Measurements from ENCODE around the gene PRKG1.

Gene PRKG1

DNA sequence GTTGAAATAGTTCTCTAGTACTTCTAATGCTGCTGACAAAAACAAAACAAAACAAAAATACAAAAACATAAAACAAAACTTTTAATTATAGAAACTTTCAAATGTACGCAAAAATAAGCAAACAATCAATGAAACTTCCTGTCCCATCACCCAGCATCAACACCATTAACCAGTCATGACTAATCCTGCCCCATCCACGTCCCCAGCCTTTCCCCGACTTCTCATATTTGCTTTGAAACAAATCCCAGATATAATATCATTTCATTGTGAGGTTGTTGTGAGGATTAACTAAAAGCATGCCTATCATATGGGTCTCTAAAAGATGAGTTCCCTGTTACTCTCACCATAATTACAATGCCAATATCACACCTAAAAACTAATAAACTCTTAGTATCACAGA is 569.4 kb downstream of the PRKG1 start:
- no peak overlapping the region for H3K9ac ChIP-seq (ENCODE audit: low read length)
- no peak overlapping the region for H3K27ac ChIP-seq (ENCODE audit: low read depth, low read length)
- no peaks in the 10 kb centered on the region for H3K27me3 ChIP-seq (ENCODE audit: control insufficient read depth, insufficient read depth, low read length)

DNA sequence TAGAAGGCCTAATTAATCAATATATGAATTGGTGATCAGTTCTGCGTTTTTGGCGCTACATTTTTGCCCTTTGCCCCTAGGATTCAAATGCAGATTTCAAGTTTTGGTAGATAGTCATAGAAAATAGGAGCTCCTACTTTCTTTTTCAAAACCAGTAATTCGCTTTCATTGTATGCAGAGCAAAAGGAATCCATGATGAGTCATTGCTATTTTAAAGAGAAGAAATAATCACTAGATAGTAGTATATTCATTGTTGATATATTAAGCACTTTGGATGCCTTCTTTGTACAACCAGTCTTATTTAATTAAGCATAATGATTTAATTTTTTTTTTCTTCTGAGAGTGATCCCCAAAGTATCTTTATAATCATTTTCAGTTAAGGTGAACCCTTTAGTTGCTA is 574.8 kb downstream of the PRKG1 start:
- H3K36me3 ChIP-seq (ENCODE audit: control insufficient read depth, insufficient read depth, low read length), result no peaks in the 10 kb centered on the region
- no peaks in the 10 kb centered on the region for H3K27me3 ChIP-seq (ENCODE audit: control insufficient read depth, insufficient read depth, low read length)
- no peaks in the 10 kb centered on the region for H3K4me1 ChIP-seq (ENCODE audit: control insufficient read depth, insufficient read depth, low read length)
- no peak overlapping the region for H3K4me3 ChIP-seq (ENCODE audit: low read length)
- no peak overlapping the region for H3K9ac ChIP-seq (ENCODE audit: low read length)
- H3K27ac ChIP-seq (ENCODE audit: low read depth, low read length), result no peak overlapping the region

More for the DNA sequence above, 569.4 kb downstream of the PRKG1 start:
- no peak overlapping the region for H3K4me3 ChIP-seq (ENCODE audit: low read length)
- no peaks in the 10 kb centered on the region for H3K36me3 ChIP-seq (ENCODE audit: control insufficient read depth, insufficient read depth, low read length)
- H3K4me1 ChIP-seq (ENCODE audit: control insufficient read depth, insufficient read depth, low read length), result no peaks in the 10 kb centered on the region

DNA sequence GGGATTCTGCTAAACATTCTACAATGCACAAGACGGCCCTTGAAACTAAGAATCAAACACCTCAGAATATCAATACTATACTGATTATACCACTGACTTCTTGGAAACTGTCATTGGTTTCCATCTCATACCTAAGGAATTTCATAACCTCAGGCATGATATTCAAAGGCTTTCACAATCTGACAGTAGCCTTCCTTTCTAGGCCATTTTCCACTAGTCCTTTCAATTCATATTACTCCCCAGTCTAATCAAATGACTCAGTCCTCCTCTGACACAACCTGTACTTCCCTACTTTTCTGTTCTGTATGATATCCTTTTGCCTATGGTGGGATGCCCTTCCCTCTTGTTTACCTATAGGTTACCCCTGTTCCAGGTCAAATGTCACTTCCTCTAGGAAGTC is 576.8 kb downstream of the PRKG1 start:
- H3K4me1 ChIP-seq (ENCODE audit: control insufficient read depth, insufficient read depth, low read length), result no peaks in the 10 kb centered on the region
- no peak overlapping the region for H3K27ac ChIP-seq (ENCODE audit: low read depth, low read length)
- H3K4me3 ChIP-seq (ENCODE audit: low read length), result no peak overlapping the region
- H3K9ac ChIP-seq (ENCODE audit: low read length), result no peak overlapping the region
- no peaks in the 10 kb centered on the region for H3K36me3 ChIP-seq (ENCODE audit: control insufficient read depth, insufficient read depth, low read length)
- no peaks in the 10 kb centered on the region for H3K27me3 ChIP-seq (ENCODE audit: control insufficient read depth, insufficient read depth, low read length)

DNA sequence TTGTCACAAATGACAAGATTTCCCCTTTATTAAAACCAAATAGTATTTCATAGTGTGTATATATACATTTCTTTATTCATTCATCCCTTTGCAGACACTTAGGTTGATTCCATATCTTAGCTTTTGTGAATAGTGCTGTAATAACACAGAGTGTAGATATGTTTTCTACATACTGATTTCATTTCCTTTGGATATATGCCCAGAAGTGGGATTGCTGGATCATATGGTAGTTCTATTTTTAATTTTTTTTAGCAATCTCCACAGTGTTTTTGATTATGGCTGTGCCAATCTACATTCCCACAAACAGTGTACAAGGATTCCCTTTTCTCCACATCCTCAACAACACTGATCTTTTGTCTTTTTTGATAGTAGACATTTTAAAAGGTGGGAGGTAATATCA is 578.7 kb downstream of the PRKG1 start:
- no peaks in the 10 kb centered on the region for H3K27me3 ChIP-seq (ENCODE audit: control insufficient read depth, insufficient read depth, low read length)

DNA sequence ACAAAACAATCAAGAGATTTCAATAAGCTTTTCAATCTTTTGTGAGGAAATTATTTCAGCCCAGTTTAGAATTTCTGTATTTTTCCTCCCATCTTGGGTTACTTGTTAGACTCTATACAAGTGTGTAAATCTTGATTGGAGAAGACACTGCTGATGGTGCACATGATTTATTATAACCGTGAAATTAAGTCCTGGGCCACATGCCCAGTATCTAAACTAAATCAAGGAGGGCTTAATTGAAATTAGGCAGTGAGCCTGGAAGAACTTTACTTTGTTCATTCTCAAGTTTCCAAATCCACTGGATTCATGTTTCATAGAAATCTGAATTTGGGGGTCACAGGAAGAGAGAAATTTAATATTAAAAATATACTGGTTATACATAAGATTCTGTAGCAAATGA is 580.6 kb downstream of the PRKG1 start:
- no peaks in the 10 kb centered on the region for H3K36me3 ChIP-seq (ENCODE audit: control insufficient read depth, insufficient read depth, low read length)
- no peaks in the 10 kb centered on the region for H3K27me3 ChIP-seq (ENCODE audit: control insufficient read depth, insufficient read depth, low read length)
- H3K4me3 ChIP-seq (ENCODE audit: low read length), result no peak overlapping the region
- no peak overlapping the region for H3K9ac ChIP-seq (ENCODE audit: low read length)
- H3K4me1 ChIP-seq (ENCODE audit: control insufficient read depth, insufficient read depth, low read length), result peaks cover 8% of the 10 kb centered on the region
- no peak overlapping the region for H3K27ac ChIP-seq (ENCODE audit: low read depth, low read length)

More for the DNA sequence above, 578.7 kb downstream of the PRKG1 start:
- Histone ChIP-seq H3K9ac (ENCODE audit: low read length) (no peak overlapping the region), H3K4me1 (ENCODE audit: control insufficient read depth, insufficient read depth, low read length) (peaks cover 5% of the 10 kb centered on the region), H3K36me3 (ENCODE audit: control insufficient read depth, insufficient read depth, low read length) (no peaks in the 10 kb centered on the region), H3K27ac (ENCODE audit: low read depth, low read length) (no peak overlapping the region), H3K4me3 (ENCODE audit: low read length) (no peak overlapping the region)

DNA sequence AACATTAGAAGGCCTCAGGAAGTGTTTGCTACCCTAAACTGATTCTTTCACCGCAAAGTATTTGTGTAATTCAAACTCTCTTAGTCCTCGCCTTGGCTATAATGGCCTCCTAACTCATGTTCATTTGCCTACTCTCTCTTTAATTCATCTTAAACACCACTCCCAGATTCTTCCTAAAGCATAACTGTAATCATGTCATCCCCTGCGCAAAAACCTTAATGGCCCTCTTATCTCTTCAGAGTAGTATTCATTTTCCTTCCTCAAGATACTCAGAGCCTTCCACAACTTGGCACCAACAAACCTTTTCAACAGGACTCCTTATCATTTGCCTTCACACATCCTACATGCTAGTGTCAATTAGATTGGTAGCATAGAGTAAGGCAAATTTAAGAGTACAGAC is 582.2 kb downstream of the PRKG1 start:
- no peak overlapping the region for H3K27ac ChIP-seq (ENCODE audit: low read depth, low read length)
- H3K36me3 ChIP-seq (ENCODE audit: control insufficient read depth, insufficient read depth, low read length), result no peaks in the 10 kb centered on the region
- no peaks in the 10 kb centered on the region for H3K27me3 ChIP-seq (ENCODE audit: control insufficient read depth, insufficient read depth, low read length)
- no peak overlapping the region for H3K4me3 ChIP-seq (ENCODE audit: low read length)
- peaks cover 8% of the 10 kb centered on the region for H3K4me1 ChIP-seq (ENCODE audit: control insufficient read depth, insufficient read depth, low read length)
- no peak overlapping the region for H3K9ac ChIP-seq (ENCODE audit: low read length)

DNA sequence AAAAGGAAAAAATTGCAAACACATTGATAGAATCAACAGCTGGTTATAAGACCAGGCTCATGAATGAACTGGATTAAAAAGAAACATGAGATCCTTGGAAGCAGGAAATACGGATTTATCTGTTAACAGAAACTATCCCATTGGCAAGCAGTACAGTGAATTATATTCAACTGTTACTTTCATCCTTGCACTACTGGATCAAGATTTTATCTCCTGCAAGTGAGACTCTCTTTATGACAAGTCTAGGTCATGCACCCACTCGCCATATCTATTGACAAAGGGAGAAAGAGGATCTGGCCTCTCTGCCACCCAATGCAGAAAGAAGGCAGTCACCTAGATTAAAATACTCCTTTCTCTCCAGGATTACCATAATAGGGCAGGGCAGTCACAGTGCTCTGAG is 583.7 kb downstream of the PRKG1 start:
- H3K4me1 ChIP-seq (ENCODE audit: control insufficient read depth, insufficient read depth, low read length), result peaks cover 8% of the 10 kb centered on the region
- H3K4me3 ChIP-seq (ENCODE audit: low read length), result no peak overlapping the region
- no peak overlapping the region for H3K9ac ChIP-seq (ENCODE audit: low read length)
- H3K36me3 ChIP-seq (ENCODE audit: control insufficient read depth, insufficient read depth, low read length), result no peaks in the 10 kb centered on the region
- no peak overlapping the region for H3K27ac ChIP-seq (ENCODE audit: low read depth, low read length)
- no peaks in the 10 kb centered on the region for H3K27me3 ChIP-seq (ENCODE audit: control insufficient read depth, insufficient read depth, low read length)

DNA sequence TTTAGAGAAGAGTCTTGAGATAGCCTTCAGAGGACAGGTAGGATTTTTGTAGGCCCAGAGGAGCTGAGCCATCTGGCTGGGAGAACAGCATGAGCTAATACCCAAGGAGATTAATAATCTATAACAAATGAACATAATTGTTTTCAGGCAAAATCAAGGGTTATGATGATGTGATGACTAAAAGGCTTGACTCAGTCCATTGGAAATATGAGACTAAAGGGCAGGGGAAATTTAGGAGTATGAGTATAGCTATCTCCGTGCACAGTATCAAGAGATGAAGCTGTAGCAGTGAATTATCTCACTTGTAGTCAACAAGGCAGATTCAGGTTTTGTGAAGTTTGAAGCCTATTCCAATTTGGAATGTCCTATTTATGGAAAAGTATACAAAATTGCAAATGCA is 585.1 kb downstream of the PRKG1 start:
- no peak overlapping the region for H3K9ac ChIP-seq (ENCODE audit: low read length)
- no peak overlapping the region for H3K27ac ChIP-seq (ENCODE audit: low read depth, low read length)
- peaks cover 8% of the 10 kb centered on the region for H3K4me1 ChIP-seq (ENCODE audit: control insufficient read depth, insufficient read depth, low read length)
- no peaks in the 10 kb centered on the region for H3K27me3 ChIP-seq (ENCODE audit: control insufficient read depth, insufficient read depth, low read length)
- no peak overlapping the region for H3K4me3 ChIP-seq (ENCODE audit: low read length)
- H3K36me3 ChIP-seq (ENCODE audit: control insufficient read depth, insufficient read depth, low read length), result no peaks in the 10 kb centered on the region

DNA sequence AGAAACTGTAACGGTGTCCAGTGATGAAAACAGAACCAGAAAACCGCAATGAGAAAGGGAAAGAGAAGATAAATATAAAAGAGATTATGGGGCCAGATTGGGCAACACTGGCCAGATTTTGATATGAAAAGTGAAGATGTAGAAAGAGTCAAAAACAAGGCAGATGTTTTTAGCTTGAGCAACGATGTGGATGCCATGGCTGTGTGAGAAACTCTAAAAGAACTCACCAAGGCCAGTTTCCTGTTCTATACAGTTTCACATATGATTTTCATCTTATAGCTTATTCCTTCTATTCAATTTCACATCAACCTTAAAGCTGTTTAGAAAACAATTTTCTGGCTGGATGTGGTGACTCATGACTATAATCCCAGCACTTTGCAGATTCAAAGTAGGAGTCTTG is 588.8 kb downstream of the PRKG1 start:
- Histone ChIP-seq H3K36me3 (ENCODE audit: control insufficient read depth, insufficient read depth, low read length) (no peaks in the 10 kb centered on the region), H3K4me3 (ENCODE audit: low read length) (no peak overlapping the region), H3K27me3 (ENCODE audit: control insufficient read depth, insufficient read depth, low read length) (no peaks in the 10 kb centered on the region), H3K27ac (ENCODE audit: low read depth, low read length) (no peak overlapping the region), H3K9ac (ENCODE audit: low read length) (no peak overlapping the region), H3K4me1 (ENCODE audit: control insufficient read depth, insufficient read depth, low read length) (peaks cover 8% of the 10 kb centered on the region)

DNA sequence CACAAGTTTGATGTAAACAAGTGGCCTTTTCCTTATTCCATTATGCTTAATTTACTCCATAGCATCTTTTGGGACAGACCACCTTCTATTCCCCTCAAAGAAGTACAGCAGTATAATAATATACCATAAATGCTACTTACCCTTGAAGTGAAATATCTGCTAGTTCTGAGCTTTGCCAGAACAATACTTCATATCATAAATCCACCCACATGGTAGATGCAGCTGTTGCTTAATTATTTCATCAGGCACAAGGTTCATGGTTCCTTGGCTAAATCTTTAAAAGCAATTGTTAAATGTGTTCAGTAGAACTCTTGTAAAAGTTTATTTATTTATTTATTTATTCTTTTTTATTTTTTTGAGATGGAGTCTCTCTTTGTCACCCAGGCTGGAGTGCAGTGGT is 592.2 kb downstream of the PRKG1 start:
- Histone ChIP-seq H3K9ac (ENCODE audit: low read length) (no peak overlapping the region), H3K27me3 (ENCODE audit: control insufficient read depth, insufficient read depth, low read length) (no peaks in the 10 kb centered on the region)

DNA sequence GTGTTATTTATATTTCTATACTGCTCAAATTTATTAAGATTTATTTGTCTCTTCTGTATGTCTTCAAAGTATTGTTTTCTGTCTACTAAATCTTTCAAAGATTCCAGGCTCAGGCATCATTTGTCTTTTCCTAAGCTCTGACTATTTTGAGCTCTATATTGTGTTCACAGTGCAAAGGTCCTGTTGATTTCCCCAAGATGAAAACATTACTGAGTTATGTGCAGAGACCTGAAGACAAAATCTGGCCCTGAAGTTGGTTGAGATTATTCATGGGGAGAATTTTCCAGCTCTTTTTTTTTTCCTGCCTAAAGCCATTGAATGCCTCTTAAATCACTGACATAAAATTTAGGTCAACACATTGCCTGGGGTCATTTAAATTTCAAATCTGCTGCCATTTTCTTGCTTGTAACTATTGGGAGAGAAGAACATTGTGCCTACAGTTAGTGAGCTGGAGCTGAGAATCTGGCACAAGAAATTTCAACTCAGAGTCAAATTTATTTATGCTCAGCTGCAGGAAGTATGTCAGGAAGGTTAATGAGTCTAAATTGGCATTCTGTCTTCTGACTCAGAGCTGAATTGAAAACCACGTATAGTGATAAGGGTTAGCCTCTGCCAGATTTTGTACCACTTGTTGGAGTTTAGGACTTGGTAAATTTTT is 593.5 kb downstream of the PRKG1 start:
- Histone ChIP-seq H3K27ac (ENCODE audit: low read depth, low read length) (no peak overlapping the region), H3K27me3 (ENCODE audit: control insufficient read depth, insufficient read depth, low read length) (no peaks in the 10 kb centered on the region), H3K36me3 (ENCODE audit: control insufficient read depth, insufficient read depth, low read length) (no peaks in the 10 kb centered on the region), H3K4me3 (ENCODE audit: low read length) (no peak overlapping the region), H3K9ac (ENCODE audit: low read length) (no peak overlapping the region), H3K4me1 (ENCODE audit: control insufficient read depth, insufficient read depth, low read length) (peaks cover 6% of the 10 kb centered on the region)

More for the DNA sequence above, 592.2 kb downstream of the PRKG1 start:
- Histone ChIP-seq H3K36me3 (ENCODE audit: control insufficient read depth, insufficient read depth, low read length) (no peaks in the 10 kb centered on the region), H3K4me3 (ENCODE audit: low read length) (no peak overlapping the region), H3K4me1 (ENCODE audit: control insufficient read depth, insufficient read depth, low read length) (peaks cover 6% of the 10 kb centered on the region), H3K27ac (ENCODE audit: low read depth, low read length) (no peak overlapping the region)

DNA sequence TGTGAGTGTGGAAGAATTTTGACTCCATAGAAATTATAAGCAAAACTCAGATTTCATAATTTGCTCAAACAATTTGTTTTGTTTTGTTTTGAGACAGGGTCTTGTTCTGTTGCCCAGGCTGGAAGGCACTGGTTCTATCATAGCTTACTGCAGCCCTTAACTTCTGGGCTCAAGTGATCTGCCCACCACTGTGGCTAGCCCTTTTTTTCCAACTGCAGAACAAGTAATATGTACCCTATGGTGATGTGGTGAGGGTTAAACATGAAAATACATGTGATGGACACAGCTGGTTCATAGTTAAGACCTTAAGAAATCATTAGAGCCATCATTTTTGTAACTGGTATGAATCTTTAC is 594.0 kb downstream of the PRKG1 start:
- H3K36me3 ChIP-seq (ENCODE audit: control insufficient read depth, insufficient read depth, low read length), result no peaks in the 10 kb centered on the region
- H3K27me3 ChIP-seq (ENCODE audit: control insufficient read depth, insufficient read depth, low read length), result no peaks in the 10 kb centered on the region
- H3K9ac ChIP-seq (ENCODE audit: low read length), result no peak overlapping the region
- H3K4me1 ChIP-seq (ENCODE audit: control insufficient read depth, insufficient read depth, low read length), result peaks cover 6% of the 10 kb centered on the region
- H3K27ac ChIP-seq (ENCODE audit: low read depth, low read length), result no peak overlapping the region
- H3K4me3 ChIP-seq (ENCODE audit: low read length), result no peak overlapping the region

DNA sequence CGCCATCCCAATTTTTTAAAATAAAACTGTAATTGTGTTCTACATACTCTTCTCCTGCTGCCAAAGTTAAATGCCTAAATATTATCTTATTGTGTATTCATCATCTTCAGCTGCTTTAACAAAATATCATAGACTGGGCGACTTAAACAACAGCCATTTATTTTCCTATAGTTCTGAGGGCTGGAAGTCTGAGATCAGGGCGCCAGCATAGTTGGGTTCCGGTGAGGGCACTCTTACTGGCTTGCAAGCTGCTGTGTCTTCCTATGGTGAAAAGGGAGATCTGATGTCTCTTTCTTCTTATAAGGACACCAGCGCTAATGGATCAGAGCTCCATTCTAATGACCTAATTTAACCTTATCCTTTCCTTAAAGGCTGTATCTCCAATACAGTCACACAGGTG is 594.8 kb downstream of the PRKG1 start:
- Histone ChIP-seq H3K4me3 (ENCODE audit: low read length) (no peak overlapping the region), H3K36me3 (ENCODE audit: control insufficient read depth, insufficient read depth, low read length) (no peaks in the 10 kb centered on the region), H3K9ac (ENCODE audit: low read length) (no peak overlapping the region), H3K27ac (ENCODE audit: low read depth, low read length) (no peak overlapping the region), H3K27me3 (ENCODE audit: control insufficient read depth, insufficient read depth, low read length) (no peaks in the 10 kb centered on the region), H3K4me1 (ENCODE audit: control insufficient read depth, insufficient read depth, low read length) (peaks cover 6% of the 10 kb centered on the region)

Data from rectal smooth muscle tissue (tissue), 1 donor.